Stomach (tissue), 9 donors: ENCODE results near the gene TMEM132D. TPM values are rescaled to one million over a fixed set of nuclear protein-coding genes. Genes with fewer than 3 reads are reported as not detected.

Experiments
- DNase-seq, 2 donors: peaks; one replicate each; pipeline versions ENCODE4 v3.0.0 to v3.0.0-alpha.2; 2013 to 2019
- H3K27ac ChIP-seq, 5 donors: fragments of 200-600 bp in 4 of 5; sonication (generic) in 4 of 5; one replicate each; pipeline ENCODE4 v1.5.1; 2013 to 2019; ENCODE audit warnings: mild to moderate bottlenecking in 1 of 5, moderate library complexity in 1 of 5
- H3K27me3 ChIP-seq, 3 donors: fragments of 200-600 bp; sonication (generic); one replicate each; pipeline ENCODE4 v1.5.1; 2017 to 2019; ENCODE audit warnings: mixed run types in 1 of 3
- H3K36me3 ChIP-seq, 4 donors: fragments of 200-600 bp; sonication (generic); 1 replicate in 3 of 4; 2 replicates in 1 of 4; pipeline ENCODE4 v1.5.1; 2016 to 2019
- H3K4me1 ChIP-seq, 4 donors: fragments of 200-600 bp; sonication (generic); one replicate each; pipeline ENCODE4 v1.5.1; 2016 to 2019
- H3K4me3 ChIP-seq, 4 donors: fragments of 200-600 bp; sonication (generic) in 3 of 4; one replicate each; pipeline ENCODE4 v1.5.1; 2016 to 2019; ENCODE audit warnings: mild to moderate bottlenecking in 1 of 4
- H3K9me3 ChIP-seq, 4 donors: fragments of 200-600 bp; sonication (generic); one replicate each; pipeline ENCODE4 v1.5.1; 2016 to 2019
- CTCF ChIP-seq, 7 experiments: fragments of 450-650 bp in 4 of 7; fragments of 200-600 bp in 3 of 7; sonication (generic) in 3 of 7; IDR thresholded peaks; one replicate each; pipeline ENCODE4 v1.5.1; 2016 to 2019; ENCODE audit warnings: antibody characterized with exemption in 7 of 7, control low read depth in 2 of 7, mild to moderate bottlenecking in 1 of 7
- EP300 ChIP-seq: sonication (generic); formaldehyde crosslinking; IDR thresholded peaks from one replicate; pipeline ENCODE4 v1.6.1; 2017; ENCODE audit warnings: antibody characterized with exemption
- POLR2A ChIP-seq, 4 donors: fragments of 450-650 bp; IDR thresholded peaks; one replicate each; pipeline ENCODE4 v1.6.1; 2016; ENCODE audit warnings: antibody characterized with exemption in 4 of 4, control low read depth in 2 of 4, mild to moderate bottlenecking in 1 of 4, moderate library complexity in 1 of 4
- POLR2AphosphoS5 ChIP-seq, 3 donors: sonication (generic); formaldehyde crosslinking; IDR thresholded peaks; one replicate each; pipeline ENCODE4 v1.6.1; 2016; ENCODE audit warnings: antibody characterized with exemption in 3 of 3
- WGBS, 5 donors: extraction: QIAGEN DNeasy Blood & Tissue Kit in 3 of 5; methylation state at CpG; one replicate each; pipeline versions ENCODE4 v1.1.5 to v1.1.7; 2013 to 2018; 5-methylcytosine and 5-hydroxymethylcytosine counted together
- intact Hi-C: fragments of 100-400 bp; cut with DNase I; formaldehyde crosslinking; loops from one replicate; pipeline ENCODE4 v1.15.1; 2023; ENCODE audit warnings: low total_unique reads
- polyA plus RNA-seq, 3 donors: library from polyadenylated mRNA; stranded (reverse); fragments of 200-250 nt; gene quantifications; one replicate each; pipeline ENCODE4 v1.2.3, GENCODE V29; 2013
- total RNA-seq, 5 donors: library from RNA; depleted of rRNA; stranded (reverse); fragments of >200 nt; gene quantifications; one replicate each; pipeline versions ENCODE4 v1.1.0 to v1.2.3, GENCODE V29; 2014 to 2016
- donor health status: healthy with polysubstance abuse.
- donor health status: Bipolar disorder and iron deficiency.
- donor health status: healthy.

TMEM132D gene
- total and polyA plus RNA-seq, 8 donors, result 0.29 to 0.92 TPM; not detected in 6

GRCh38 chr12:129162805-129163204 is 741.0 kb downstream of the TMEM132D start:
- Histone ChIP-seq H3K9me3 (peaks cover 4 to 21% (median 14%) of the 10 kb centered on the region in 4 donors), H3K36me3 (no peaks in the 10 kb centered on the region), H3K27me3 (no peaks in the 10 kb centered on the region), H3K4me1 (no peaks in the 10 kb centered on the region), H3K27ac (no peak overlapping the region), H3K4me3 (no peak overlapping the region)
- TF ChIP-seq EP300 (no peak), POLR2A (IDR thresholded peaks at IDR 0.05) (no peak), POLR2AphosphoS5 (IDR thresholded peaks at IDR 0.05) (no peak), CTCF (IDR thresholded peaks at IDR 0.05) (no peak)
- 73 to 82% (median 77%) methylated on average over 3 to 4 of the region's 4 CpGs for WGBS, 5 donors
- no peak for DNase-seq
- intact Hi-C loops, result no loop called here

- 42 to 67% (median 61%) methylated on average over 4 of the region's 4 CpGs for WGBS, 5 donors
- intact Hi-C loops, result no loop called here
Measured at GRCh38 chr12:129161511-129161910, 742.3 kb downstream of the TMEM132D start.

GRCh38 chr12:129160282-129160681 is 743.5 kb downstream of the TMEM132D start:
- H3K4me1 ChIP-seq, result no peaks in the 10 kb centered on the region
- H3K36me3 ChIP-seq, result no peaks in the 10 kb centered on the region
- H3K27me3 ChIP-seq, result no peaks in the 10 kb centered on the region
- H3K27ac ChIP-seq, result no peak overlapping the region
- TF ChIP-seq POLR2A (IDR thresholded peaks at IDR 0.05) (no peak), POLR2AphosphoS5 (IDR thresholded peaks at IDR 0.05) (no peak), EP300 (no peak), CTCF (IDR thresholded peaks at IDR 0.05) (no peak)
- no peak for DNase-seq
- intact Hi-C loops, result no loop called here
- no peak overlapping the region for H3K4me3 ChIP-seq
- H3K9me3 ChIP-seq, result peaks cover 4 to 21% (median 14%) of the 10 kb centered on the region in 4 donors

More at GRCh38 chr12:129161511-129161910, 742.3 kb downstream of the TMEM132D start:
- Histone ChIP-seq H3K9me3 (peaks cover 4 to 21% (median 14%) of the 10 kb centered on the region in 4 donors), H3K27ac (no peak overlapping the region), H3K36me3 (no peaks in the 10 kb centered on the region), H3K4me1 (no peaks in the 10 kb centered on the region), H3K27me3 (no peaks in the 10 kb centered on the region), H3K4me3 (no peak overlapping the region)
- no peak for DNase-seq
- TF ChIP-seq POLR2AphosphoS5 (IDR thresholded peaks at IDR 0.05), result no peak
- TF ChIP-seq CTCF (IDR thresholded peaks at IDR 0.05), result no peak
- TF ChIP-seq EP300, result no peak
- no peak for TF ChIP-seq POLR2A (IDR thresholded peaks at IDR 0.05)

GRCh38 chr12:129152351-129153104 is 751.3 kb downstream of the TMEM132D start:
- intact Hi-C loops, result no loop called here
- Histone ChIP-seq H3K27ac (no peak overlapping the region), H3K4me3 (no peak overlapping the region), H3K9me3 (no peaks in the 10 kb centered on the region), H3K36me3 (no peaks in the 10 kb centered on the region), H3K4me1 (no peaks in the 10 kb centered on the region), H3K27me3 (peaks cover 0 to 19% (median 0%) of the 10 kb centered on the region in 3 donors)
- no peak for DNase-seq
- WGBS, 5 donors, result 35 to 47% (median 41%) methylated on average over 9 to 10 of the region's 10 CpGs
- TF ChIP-seq POLR2AphosphoS5 (IDR thresholded peaks at IDR 0.05) (no peak), EP300 (no peak), CTCF (IDR thresholded peaks at IDR 0.05) (no peak), POLR2A (IDR thresholded peaks at IDR 0.05) (no peak)
